SHP77 treated with DMSO at 0.1 percent for 48 hours (cell line): ENCODE data around the gene ZMAT2.
"Not testable (repeated sequence)": the region's sequence is repeated elsewhere in the genome, so short reads cannot be mapped to it uniquely, and the experiment has no call there.

ENCODE experiments used
- DNase-seq: peaks from one replicate; lab custom pipeline; 2025; lab: John Stamatoyannopoulos, UW

ZMAT2 gene

GRCh38 chr5:140708787-140709186, 8.5 kb downstream of the ZMAT2 start:
- DNase-seq, result not testable (repeated sequence)

DNA sequence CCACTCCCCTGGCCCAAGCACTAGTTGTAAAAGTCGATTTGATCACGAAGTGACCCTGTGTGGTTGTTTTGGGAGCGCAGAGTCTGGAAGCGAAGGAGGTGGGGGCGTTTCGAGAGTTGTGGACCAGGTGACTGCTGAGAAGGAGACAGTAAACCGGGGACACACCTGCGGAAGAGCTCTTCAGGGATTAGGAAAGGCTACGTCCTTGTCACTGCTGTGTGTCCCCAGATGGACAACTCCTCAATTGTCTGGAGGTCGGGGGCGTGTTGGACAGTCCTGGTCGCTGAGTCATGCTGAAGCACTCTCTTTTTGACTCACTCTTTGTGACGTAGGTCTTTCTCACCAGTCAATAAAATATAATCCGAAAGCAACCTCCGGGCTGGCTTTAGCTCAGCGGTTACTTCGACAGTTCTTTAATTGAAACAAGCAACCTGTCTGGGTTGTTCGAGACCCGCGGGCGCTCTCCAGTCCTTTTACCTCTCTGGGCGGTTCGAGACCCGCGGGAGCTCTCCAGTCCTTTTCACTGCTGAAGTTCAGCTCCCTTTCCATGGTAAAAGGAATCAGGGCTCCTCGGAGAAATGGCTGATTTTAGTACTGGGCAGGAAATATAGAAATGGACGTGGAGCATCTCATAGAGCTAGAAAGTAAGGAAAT, 10.8 kb downstream of the ZMAT2 start:
- DNase-seq, result peak; percentile 95

- no peak for DNase-seq
These were observed 11.5 kb downstream of the ZMAT2 start for GRCh38 chr5:140711794-140712193.

- DNase-seq, result no peak
These were observed 13.4 kb downstream of the ZMAT2 start for GRCh38 chr5:140713562-140714094.

DNA sequence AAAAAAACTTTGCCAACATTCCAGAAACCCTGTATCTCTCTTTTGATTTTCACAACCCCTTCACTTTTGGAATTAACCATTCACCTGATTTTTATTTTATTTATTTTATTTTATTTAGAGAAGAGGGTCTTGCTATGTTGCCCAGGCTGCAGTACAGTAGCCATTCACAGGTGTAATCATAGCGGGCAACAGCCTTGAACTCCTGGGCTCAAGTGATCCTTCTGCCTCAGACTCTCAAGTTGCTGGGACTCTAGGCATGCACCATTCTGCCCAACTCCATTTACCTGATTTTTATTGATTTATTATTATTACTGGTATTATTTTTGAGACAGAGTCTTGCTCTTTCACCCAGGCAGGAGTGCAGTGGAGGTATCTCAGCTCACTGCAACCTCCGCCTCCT, 16.0 kb downstream of the ZMAT2 start:
- not testable (repeated sequence) for DNase-seq

DNA sequence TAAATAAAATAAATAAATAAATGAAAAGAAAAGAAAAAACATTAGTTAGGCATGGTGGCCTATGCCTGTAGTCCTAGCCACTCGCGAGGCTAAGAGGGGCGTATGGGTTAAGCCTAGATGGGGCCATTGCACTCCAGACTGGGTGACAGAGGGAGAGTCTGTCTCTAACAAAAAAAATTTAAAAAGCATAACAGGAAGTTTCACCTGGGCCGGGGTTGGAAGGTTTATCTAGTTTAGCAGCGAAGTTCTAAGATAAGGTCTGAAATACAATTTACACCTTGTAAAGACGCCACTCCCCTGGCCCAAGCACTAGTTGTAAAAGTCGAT, 18.0 kb downstream of the ZMAT2 start:
- DNase-seq, result no peak

DNA sequence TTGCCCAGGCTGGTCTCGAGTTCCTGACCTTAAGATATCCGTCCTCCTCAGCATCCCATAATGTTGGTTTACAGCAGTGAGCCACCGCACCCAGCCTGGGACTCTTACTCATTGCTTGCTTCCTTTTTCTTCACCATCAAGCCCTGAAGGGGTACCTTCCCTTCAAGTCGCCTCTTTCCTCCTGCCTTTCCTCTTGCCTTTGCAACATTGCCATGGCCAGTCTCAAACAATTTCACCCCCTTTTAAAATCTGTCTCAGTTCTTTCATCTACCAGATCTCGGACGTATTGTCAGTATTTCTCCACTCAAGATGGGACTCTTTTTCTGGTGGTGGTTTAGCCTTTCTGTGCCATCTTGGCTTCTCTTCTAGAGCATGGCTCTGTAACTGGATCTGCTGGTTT, 20.5 kb downstream of the ZMAT2 start:
- not testable (repeated sequence) for DNase-seq

- DNase-seq, result not testable (repeated sequence)
These were observed 21.1 kb downstream of the ZMAT2 start for GRCh38 chr5:140721395-140721794.

DNA sequence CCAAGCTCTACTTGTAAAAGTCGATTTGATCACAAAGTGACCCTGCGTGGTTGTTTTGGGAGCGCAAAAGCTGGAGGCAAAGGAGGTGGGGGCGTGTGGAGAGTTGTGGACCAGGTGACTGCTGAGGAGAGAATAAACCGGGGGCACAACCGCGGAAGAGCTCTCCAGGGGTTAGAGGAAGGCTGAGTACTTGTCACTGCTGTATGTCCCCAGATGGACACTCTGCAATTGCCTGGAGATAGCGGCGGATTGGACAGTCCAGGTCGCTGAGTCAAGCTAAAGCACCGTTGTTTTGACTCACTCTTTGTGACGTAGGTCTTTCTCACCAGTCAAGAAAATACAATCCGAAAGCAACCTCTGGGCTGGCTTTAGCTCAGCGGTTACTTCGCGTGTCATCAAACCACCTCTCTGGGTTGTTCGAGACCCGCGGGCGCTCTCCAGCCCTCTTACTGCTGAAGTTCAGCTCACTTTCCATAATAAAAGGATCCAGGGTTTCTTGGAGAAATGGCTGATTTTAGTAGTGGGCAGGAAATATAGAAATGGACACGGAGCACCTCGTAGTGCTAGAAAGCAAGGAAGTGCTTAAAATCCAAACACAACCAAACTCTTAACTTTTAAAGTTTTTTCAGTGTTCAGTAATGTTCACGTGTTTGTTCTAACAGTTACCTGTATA, 25.7 kb downstream of the ZMAT2 start:
- DNase-seq, result peak; percentile 78

- DNase-seq, result no peak
These were observed 32.9 kb downstream of the ZMAT2 start for GRCh38 chr5:140733098-140733497.

DNA sequence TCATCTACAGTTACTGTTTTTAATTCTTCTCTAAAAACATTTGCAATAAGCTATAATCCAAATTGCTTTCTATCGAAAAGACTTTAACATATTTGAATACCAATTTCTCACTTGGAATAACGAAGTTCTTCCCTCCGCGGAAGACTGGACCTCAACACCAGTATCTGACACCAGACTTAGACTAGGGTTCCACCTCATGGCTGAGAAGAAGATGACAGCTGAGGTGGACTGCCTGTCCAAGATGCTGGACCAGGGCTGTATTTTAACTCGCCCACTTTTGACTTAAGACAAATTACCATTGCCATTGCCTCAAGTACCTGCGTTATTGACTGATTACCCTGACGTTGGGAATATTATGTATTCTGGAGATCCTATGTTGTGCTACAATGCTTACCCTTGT, 34.1 kb downstream of the ZMAT2 start:
- peak; percentile 15 for DNase-seq

- no peak for DNase-seq
These were observed 37.2 kb downstream of the ZMAT2 start for GRCh38 chr5:140737486-140737885.

GRCh38 chr5:140741967-140742366, 41.7 kb downstream of the ZMAT2 start:
- no peak for DNase-seq

DNA sequence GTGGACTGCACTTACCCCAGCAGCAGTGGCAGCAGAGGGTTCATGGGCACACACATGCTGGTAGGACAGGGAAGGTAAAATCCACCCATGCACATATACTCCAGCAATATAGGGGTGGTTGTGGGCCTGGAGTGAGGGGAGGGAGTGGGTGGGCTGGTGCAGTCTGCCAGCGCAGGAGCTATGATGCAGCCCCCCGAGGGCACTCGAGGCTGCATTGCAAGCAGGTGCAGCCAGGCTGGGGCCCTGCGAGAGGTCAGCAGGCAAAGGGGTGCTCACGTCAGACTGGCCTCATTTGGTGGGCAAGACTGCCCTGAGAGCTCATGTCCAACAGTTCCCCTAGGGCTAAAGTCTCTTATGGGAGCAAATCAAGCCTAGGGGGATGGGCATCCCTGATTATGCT, 53.3 kb downstream of the ZMAT2 start:
- DNase-seq, result no peak
